GM23338 (cell line): ENCODE data around the gene SIGLEC8. TPM values are rescaled to one million over a fixed set of nuclear protein-coding genes. Genes with fewer than 3 reads are reported as not detected.

Experiments used
- ATAC-seq: fragments of 200-7000 bp; cut with Tn5 transposase; 3 replicates; pipeline ENCODE4 v1.9.1; 2020
- DNase-seq: peaks from one replicate; pipeline ENCODE4 v3.0.0-alpha.2; 2015; ENCODE audit warnings: low spot score
- H2AFZ ChIP-seq: fragments of 200-600 bp; sonication (generic); 2 replicates; pipeline ENCODE4 v1.8.0; 2016; ENCODE audit warnings: antibody characterized with exemption, mild to moderate bottlenecking, moderate library complexity
- H3F3A ChIP-seq: fragments of 200-600 bp; sonication (generic); replicated peaks from 2 replicates; pipeline ENCODE4 v1.8.0; 2017; ENCODE audit warnings: antibody characterized with exemption, mixed run types, low read depth
- H3K27ac ChIP-seq: fragments of 200-600 bp; sonication (generic); 2 replicates; pipeline ENCODE4 v1.6.1; 2016; ENCODE audit warnings: low read depth
- H3K27me3 ChIP-seq: fragments of 200-600 bp; sonication (generic); 2 replicates; pipeline ENCODE4 v1.8.0; 2016; ENCODE audit warnings: mild to moderate bottlenecking, mixed run types, moderate library complexity; ENCODE audit not compliant: insufficient read depth
- H3K36me3 ChIP-seq: fragments of 200-600 bp; sonication (generic); 2 replicates; pipeline ENCODE4 v1.8.0; 2016; ENCODE audit warnings: mild to moderate bottlenecking; ENCODE audit not compliant: insufficient read depth
- H3K4me1 ChIP-seq: fragments of 200-600 bp; sonication (generic); 2 replicates; pipeline ENCODE4 v1.8.0; 2016; ENCODE audit warnings: mild to moderate bottlenecking, moderate library complexity; ENCODE audit not compliant: insufficient read depth
- H3K4me2 ChIP-seq: fragments of 200-600 bp; sonication (generic); 2 replicates; pipeline ENCODE4 v1.7.1; 2017; ENCODE audit warnings: mixed run types
- H3K4me3 ChIP-seq: fragments of 200-600 bp; sonication (generic); 2 replicates; pipeline ENCODE4 v1.6.1; 2016; ENCODE audit warnings: mixed run types
- H3K79me2 ChIP-seq: fragments of 200-600 bp; sonication (generic); replicated peaks from 2 replicates; pipeline ENCODE4 v1.8.0; 2017; ENCODE audit warnings: mild to moderate bottlenecking; ENCODE audit not compliant: insufficient read depth
- H3K9me2 ChIP-seq: fragments of 200-600 bp; sonication (generic); 2 replicates; pipeline ENCODE4 v1.8.0; 2017; ENCODE audit not compliant: insufficient read depth
- H4K20me1 ChIP-seq: fragments of 200-600 bp; sonication (generic); replicated peaks from 2 replicates; pipeline ENCODE4 v1.8.0; 2017; ENCODE audit warnings: mild to moderate bottlenecking; ENCODE audit not compliant: insufficient read depth
- H3K27ac Mint-ChIP-seq: 2 replicates; pipeline ENCODE4 v1.8.0; 2020; ENCODE audit warnings: inconsistent platforms, mild to moderate bottlenecking, moderate library complexity, mixed read lengths
- H3K27me3 Mint-ChIP-seq: 3 replicates; pipeline ENCODE4 v1.8.0; 2022; ENCODE audit warnings: low read depth, mild to moderate bottlenecking, moderate library complexity, mixed read lengths, inconsistent platforms; ENCODE audit not compliant: insufficient read depth, poor library complexity
- H3K36me3 Mint-ChIP-seq: 3 replicates; pipeline ENCODE4 v1.8.0; 2021; ENCODE audit warnings: low read depth, mild to moderate bottlenecking, inconsistent platforms, moderate library complexity, mixed read lengths
- H3K4me1 Mint-ChIP-seq: 3 replicates; pipeline ENCODE4 v1.8.0; 2020; ENCODE audit warnings: mild to moderate bottlenecking, inconsistent platforms, mixed read lengths
- H3K4me3 Mint-ChIP-seq: 3 replicates; pipeline ENCODE4 v1.8.0; 2021; ENCODE audit warnings: moderate library complexity, mild to moderate bottlenecking, inconsistent platforms, mixed read lengths
- H3K9me3 Mint-ChIP-seq: 3 replicates; pipeline ENCODE4 v1.8.0; 2020; ENCODE audit warnings: moderate library complexity, mild to moderate bottlenecking, inconsistent platforms, mixed read lengths
- CREB1 ChIP-seq: fragments of 250-450 bp; sonication (Bioruptor Pico); IDR thresholded peaks from 2 replicates; pipeline ENCODE4 v1.5.0; 2020; ENCODE audit warnings: low read depth, mild to moderate bottlenecking, moderate library complexity
- CTCF ChIP-seq, 2 experiments: fragments of 200-600 bp in 1 of 2; sonication (generic) in 1 of 2; conservative IDR thresholded peaks; 2 replicates each; pipeline versions ENCODE4 v1.5.1 to v1.6.1; 2016 to 2017; ENCODE audit warnings: antibody characterized with exemption in 2 of 2, low read depth in 2 of 2, mild to moderate bottlenecking in 2 of 2, moderate library complexity in 1 of 2
- ETS1 ChIP-seq: IDR thresholded peaks from 2 replicates; pipeline ENCODE4 v1.6.1; 2016; ENCODE audit warnings: antibody characterized with exemption
- EZH2 ChIP-seq: fragments of 200-600 bp; sonication (generic); IDR thresholded peaks from one replicate; pipeline ENCODE4 v1.8.0; 2017; ENCODE audit warnings: antibody characterized with exemption, mild to moderate bottlenecking, low read depth; ENCODE audit not compliant: unreplicated experiment
- EZH2phosphoT487 ChIP-seq: fragments of 200-600 bp; sonication (generic); IDR thresholded peaks from one replicate; pipeline ENCODE4 v1.8.1; 2018; ENCODE audit warnings: antibody characterized with exemption; ENCODE audit not compliant: unreplicated experiment
- JUNB ChIP-seq: IDR thresholded peaks from one replicate; pipeline ENCODE4 v1.6.1; 2016; ENCODE audit warnings: antibody characterized with exemption; ENCODE audit not compliant: unreplicated experiment
- NANOG ChIP-seq: IDR thresholded peaks from 2 replicates; pipeline ENCODE4 v1.6.1; 2016; ENCODE audit warnings: antibody characterized with exemption, borderline replicate concordance
- POLR2AphosphoS5 ChIP-seq: IDR thresholded peaks from 2 replicates; pipeline ENCODE4 v1.6.1; 2016; ENCODE audit warnings: antibody characterized with exemption, low read depth
- REST ChIP-seq: IDR thresholded peaks from one replicate; pipeline ENCODE4 v1.6.1; 2018; ENCODE audit warnings: antibody characterized with exemption; ENCODE audit not compliant: unreplicated experiment
- STAT1 ChIP-seq: IDR thresholded peaks from one replicate; pipeline ENCODE4 v1.6.1; 2016; ENCODE audit warnings: antibody characterized with exemption; ENCODE audit not compliant: unreplicated experiment
- ZNF114 ChIP-seq: fragments of 250-450 bp; sonication (Bioruptor Pico); IDR thresholded peaks from 2 replicates; pipeline ENCODE4 v1.5.0; 2020; ENCODE audit warnings: mild to moderate bottlenecking, moderate library complexity
- ZNF331 ChIP-seq: fragments of 250-450 bp; sonication (Bioruptor Pico); IDR thresholded peaks from 2 replicates; pipeline ENCODE4 v1.5.0; 2020; ENCODE audit warnings: low read depth, mild to moderate bottlenecking, moderate library complexity
- ZNF462 ChIP-seq: fragments of 250-450 bp; sonication (Bioruptor Pico); IDR thresholded peaks from 2 replicates; pipeline ENCODE4 v1.5.0; 2020; ENCODE audit warnings: mild to moderate bottlenecking, moderate library complexity
- polyA plus RNA-seq: library from polyadenylated mRNA; unstranded; fragments of >200 nt; fragmentation: Nextera tagmentation; extraction: Ambion mirVana; gene quantifications from 2 replicates; pipeline ENCODE4 v1.2.1, GENCODE V29; 2016
- total RNA-seq: library from RNA; depleted of rRNA; stranded (reverse); fragments of >200 nt; shearing (Covaris generic); gene quantifications from 2 replicates; pipeline ENCODE4 v1.2.3, GENCODE V29; 2014

The SIGLEC8 gene
- total and polyA plus RNA-seq, 2 experiments from 2014 or later: not detected

- peaks cover 3% of the 10 kb centered on the region; the same call in 2 of the 3 replicates for H3K4me1 Mint-ChIP-seq
- TF ChIP-seq EZH2: no peak
- no peak for TF ChIP-seq REST
- no peak for TF ChIP-seq JUNB
- no peak for TF ChIP-seq EZH2phosphoT487
- TF ChIP-seq ZNF462: no peak
- no peak for TF ChIP-seq NANOG
- TF ChIP-seq CTCF (conservative IDR thresholded peaks at IDR 0.05; ENCODE audit: low read depth in 2 of 2): no peak
- no peak for TF ChIP-seq CREB1 (CRISPR knock-in tag)
- TF ChIP-seq STAT1: no peak
- TF ChIP-seq ZNF331 (CRISPR knock-in tag): no peak
- TF ChIP-seq POLR2AphosphoS5: no peak
- no peak for TF ChIP-seq ZNF114
- no peak for TF ChIP-seq ETS1
- no peak overlapping the region for H3K4me3 ChIP-seq
- H4K20me1 ChIP-seq: no peaks in the 10 kb centered on the region
- ATAC-seq (no peak), DNase-seq (no peak)
- peaks cover 25% of the 10 kb centered on the region for H3K27me3 ChIP-seq
- H3K79me2 ChIP-seq: no peaks in the 10 kb centered on the region
- H3K27ac Mint-ChIP-seq: no peak overlapping the region
- peaks cover 27% of the 10 kb centered on the region for H3K9me3 Mint-ChIP-seq
- H3F3A ChIP-seq: no peaks in the 10 kb centered on the region
- H3K9me2 ChIP-seq: no peaks in the 10 kb centered on the region
- H2AFZ ChIP-seq: no peak overlapping the region
- H3K27me3 Mint-ChIP-seq: peaks cover 13% of the 10 kb centered on the region
- H3K4me3 Mint-ChIP-seq: no peak overlapping the region
- no peaks in the 10 kb centered on the region for H3K36me3 Mint-ChIP-seq
- no peaks in the 10 kb centered on the region for H3K36me3 ChIP-seq
- H3K4me2 ChIP-seq: no peak overlapping the region
- no peaks in the 10 kb centered on the region for H3K4me1 ChIP-seq
- H3K27ac ChIP-seq: no peak overlapping the region
Measured at GRCh38 chr19:51466723-51467122, 8.5 kb upstream of the SIGLEC8 start.
